Measurements from ENCODE around the gene TBC1D2.
A peak's percentile ranks its signal among the peaks of the same experiment; 100 is the strongest.
"Not testable (repeated sequence)": the region's sequence is repeated elsewhere in the genome, so short reads cannot be mapped to it uniquely, and the experiment has no call there.

The TBC1D2 gene

GRCh38 chr9:98285446-98285845 is 30.0 kb upstream of the TBC1D2 start:
- H3K36me3 Mint-ChIP-seq: no peaks in the 10 kb centered on the region
- H3K4me3 Mint-ChIP-seq: no peak overlapping the region
- H3K27me3 Mint-ChIP-seq: peaks cover 20 to 25% of the 10 kb centered on the region in 2 donors
- ATAC-seq (replicated peaks) (no peak), DNase-seq (no peak)
- H3K27ac Mint-ChIP-seq: no peak overlapping the region
- peaks cover 0 to 2% of the 10 kb centered on the region in 2 donors for H3K4me1 Mint-ChIP-seq
- H3K9me3 Mint-ChIP-seq: no peaks in the 10 kb centered on the region

- peaks cover 0 to 2% of the 10 kb centered on the region in 2 donors for H3K4me1 Mint-ChIP-seq
- ATAC-seq (replicated peaks): no peak
- DNase-seq: no peak
- H3K9me3 Mint-ChIP-seq: no peaks in the 10 kb centered on the region
- H3K27me3 Mint-ChIP-seq: peaks cover 25 to 29% of the 10 kb centered on the region in 2 donors
- no peak overlapping the region for H3K4me3 Mint-ChIP-seq
- H3K27ac Mint-ChIP-seq: no peak overlapping the region
- no peaks in the 10 kb centered on the region for H3K36me3 Mint-ChIP-seq
Observed at GRCh38 chr9:98284754-98285153, 29.3 kb upstream of the TBC1D2 start.

GRCh38 chr9:98283143-98283542 is 27.7 kb upstream of the TBC1D2 start:
- not testable (repeated sequence) for DNase-seq; H3K27ac Mint-ChIP-seq; H3K4me1 Mint-ChIP-seq; ATAC-seq (replicated peaks); H3K9me3 Mint-ChIP-seq; H3K4me3 Mint-ChIP-seq; H3K36me3 Mint-ChIP-seq
- H3K27me3 Mint-ChIP-seq: peaks cover 34 to 35% of the 10 kb centered on the region in 2 donors

- no peak for ATAC-seq (replicated peaks)
- no peak overlapping the region for H3K27ac Mint-ChIP-seq
- H3K9me3 Mint-ChIP-seq: no peaks in the 10 kb centered on the region
- H3K27me3 Mint-ChIP-seq: peaks cover 36% of the 10 kb centered on the region in 2 donors
- H3K36me3 Mint-ChIP-seq: no peaks in the 10 kb centered on the region
- no peak for DNase-seq
- H3K4me1 Mint-ChIP-seq: peaks cover 0 to 2% of the 10 kb centered on the region in 2 donors
- H3K4me3 Mint-ChIP-seq: no peak overlapping the region
Observed at GRCh38 chr9:98281281-98281680, 25.8 kb upstream of the TBC1D2 start.

GRCh38 chr9:98280574-98280973 is 25.1 kb upstream of the TBC1D2 start:
- no peaks in the 10 kb centered on the region for H3K9me3 Mint-ChIP-seq
- peaks cover 37% of the 10 kb centered on the region in 2 donors for H3K27me3 Mint-ChIP-seq
- H3K4me3 Mint-ChIP-seq: no peak overlapping the region
- DNase-seq: no peak
- peaks cover 0 to 2% of the 10 kb centered on the region in 2 donors for H3K4me1 Mint-ChIP-seq
- ATAC-seq (replicated peaks): no peak
- no peaks in the 10 kb centered on the region for H3K36me3 Mint-ChIP-seq
- H3K27ac Mint-ChIP-seq: no peak overlapping the region

- Mint-ChIP-seq H3K4me3 (no peak overlapping the region), H3K27me3 (peaks cover 40 to 41% of the 10 kb centered on the region in 2 donors), H3K4me1 (peaks cover 0 to 2% of the 10 kb centered on the region in 2 donors), H3K9me3 (no peaks in the 10 kb centered on the region), H3K36me3 (no peaks in the 10 kb centered on the region), H3K27ac (no peak overlapping the region)
- ATAC-seq (replicated peaks) (no peak), DNase-seq (no peak)
Observed at GRCh38 chr9:98280162-98280561, 24.7 kb upstream of the TBC1D2 start.

- DNase-seq (no peak), ATAC-seq (replicated peaks) (no peak)
- Mint-ChIP-seq H3K27me3 (peaks cover 51 to 61% of the 10 kb centered on the region in 2 donors), H3K27ac (no peak overlapping the region), H3K36me3 (no peaks in the 10 kb centered on the region), H3K4me1 (peaks cover 0 to 2% of the 10 kb centered on the region in 2 donors), H3K9me3 (no peaks in the 10 kb centered on the region), H3K4me3 (no peak overlapping the region)
Observed at GRCh38 chr9:98276907-98277469, 21.5 kb upstream of the TBC1D2 start.

GRCh38 chr9:98275159-98275558 is 19.7 kb upstream of the TBC1D2 start:
- Mint-ChIP-seq H3K27me3 (peaks cover 55 to 66% of the 10 kb centered on the region in 2 donors), H3K9me3 (no peaks in the 10 kb centered on the region), H3K4me1 (no peaks in the 10 kb centered on the region), H3K4me3 (no peak overlapping the region), H3K36me3 (no peaks in the 10 kb centered on the region), H3K27ac (no peak overlapping the region)
- ATAC-seq (replicated peaks): no peak
- DNase-seq: no peak

GRCh38 chr9:98272083-98272482 is 16.6 kb upstream of the TBC1D2 start:
- ATAC-seq (replicated peaks): no peak
- Mint-ChIP-seq H3K27me3 (peaks cover 71 to 80% of the 10 kb centered on the region in 2 donors), H3K9me3 (no peaks in the 10 kb centered on the region), H3K36me3 (no peaks in the 10 kb centered on the region), H3K4me3 (no peak overlapping the region), H3K27ac (no peak overlapping the region), H3K4me1 (no peaks in the 10 kb centered on the region)
- no peak for DNase-seq

- ATAC-seq (replicated peaks): no peak
- Mint-ChIP-seq H3K4me3 (no peak overlapping the region), H3K9me3 (no peaks in the 10 kb centered on the region), H3K36me3 (no peaks in the 10 kb centered on the region), H3K27me3 (peaks cover 66 to 76% of the 10 kb centered on the region in 2 donors), H3K4me1 (no peaks in the 10 kb centered on the region), H3K27ac (no peak overlapping the region)
- no peak for DNase-seq
Observed at GRCh38 chr9:98271479-98271878, 16.0 kb upstream of the TBC1D2 start.

GRCh38 chr9:98270284-98270683 is 14.8 kb upstream of the TBC1D2 start:
- H3K4me1 Mint-ChIP-seq; H3K27ac Mint-ChIP-seq; H3K4me3 Mint-ChIP-seq; H3K9me3 Mint-ChIP-seq; DNase-seq; H3K36me3 Mint-ChIP-seq; ATAC-seq (replicated peaks): not testable (repeated sequence)
- peaks cover 63 to 71% of the 10 kb centered on the region in 2 donors for H3K27me3 Mint-ChIP-seq

- not testable (repeated sequence) for H3K4me1 Mint-ChIP-seq; DNase-seq; H3K9me3 Mint-ChIP-seq; H3K36me3 Mint-ChIP-seq; H3K27ac Mint-ChIP-seq; H3K4me3 Mint-ChIP-seq; ATAC-seq (replicated peaks)
- peaks cover 59 to 64% of the 10 kb centered on the region in 2 donors for H3K27me3 Mint-ChIP-seq
Observed at GRCh38 chr9:98269652-98270051, 14.2 kb upstream of the TBC1D2 start.

- H3K4me3 Mint-ChIP-seq; DNase-seq; H3K9me3 Mint-ChIP-seq; H3K4me1 Mint-ChIP-seq; H3K36me3 Mint-ChIP-seq; ATAC-seq (replicated peaks): not testable (repeated sequence)
- Mint-ChIP-seq H3K27ac (peak overlapping the region; percentile 59), H3K27me3 (peaks cover 45 to 49% of the 10 kb centered on the region in 2 donors)
Observed at GRCh38 chr9:98267556-98267955, 12.1 kb upstream of the TBC1D2 start.

- Mint-ChIP-seq H3K9me3 (no peaks in the 10 kb centered on the region), H3K27me3 (peaks cover 26 to 30% of the 10 kb centered on the region in 2 donors), H3K4me3 (no peak overlapping the region), H3K4me1 (no peaks in the 10 kb centered on the region), H3K27ac (no peak overlapping the region), H3K36me3 (no peaks in the 10 kb centered on the region)
- DNase-seq (no peak), ATAC-seq (replicated peaks) (no peak)
Observed at GRCh38 chr9:98264516-98264915, 9.1 kb upstream of the TBC1D2 start.

- Mint-ChIP-seq H3K4me3 (no peak overlapping the region), H3K27ac (no peak overlapping the region), H3K9me3 (no peaks in the 10 kb centered on the region), H3K27me3 (peaks cover 18 to 22% of the 10 kb centered on the region in 2 donors), H3K36me3 (no peaks in the 10 kb centered on the region), H3K4me1 (no peaks in the 10 kb centered on the region)
- DNase-seq (peak; percentile 69), ATAC-seq (replicated peaks) (peak; percentile 99 to 100)
Observed at GRCh38 chr9:98263482-98264357, 8.3 kb upstream of the TBC1D2 start.

All from stimulated activated naive B cell treated with anti-CD40 and anti-IgM and Interleukin-4, amounts not matched to agents 10 μg/mL and 1 μg/mL and 100 μg/mL, for 72 hours (primary cell).